Activated CD4-positive, alpha-beta T cell treated with anti-CD3 and anti-CD28 coated beads for 1 hour (primary cell): ENCODE data around the gene MYCBP2.
"Not testable (repeated sequence)": the region's sequence is repeated elsewhere in the genome, so short reads cannot be mapped to it uniquely, and the experiment has no call there.

Experiments used
- DNase-seq: peaks from one replicate; pipeline ENCODE4 v3.0.0-alpha.2; 2020

The MYCBP2 gene

GRCh38 chr13:77289851-77290250 is 37.0 kb downstream of the MYCBP2 start:
- no peak for DNase-seq

- not testable (repeated sequence) for DNase-seq
Measured at GRCh38 chr13:77285632-77286031, 41.3 kb downstream of the MYCBP2 start.

GRCh38 chr13:77285098-77285497 is 41.8 kb downstream of the MYCBP2 start:
- DNase-seq, result no peak

GRCh38 chr13:77274126-77274525 is 52.8 kb downstream of the MYCBP2 start:
- no peak for DNase-seq

- no peak for DNase-seq
Measured at GRCh38 chr13:77269141-77269540, 57.8 kb downstream of the MYCBP2 start.

DNA sequence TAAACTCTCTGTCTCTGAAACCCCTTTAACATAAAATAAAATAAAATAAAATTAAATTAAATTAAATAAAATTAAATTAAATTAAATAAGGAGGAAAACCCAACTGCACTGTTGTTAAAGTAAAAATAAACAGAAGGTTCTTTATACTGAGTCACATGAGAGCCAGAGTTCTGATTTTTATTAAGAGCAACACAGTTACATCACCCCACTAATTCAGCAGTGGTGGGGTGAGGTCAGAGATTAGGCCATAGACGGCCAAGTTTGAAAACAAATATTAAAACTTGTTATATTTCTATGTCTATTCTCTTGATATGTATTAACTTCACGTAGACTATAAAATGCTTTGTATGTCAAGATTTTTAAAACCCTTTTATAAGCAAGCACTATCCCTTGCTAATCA is 59.5 kb downstream of the MYCBP2 start:
- no peak for DNase-seq

DNA sequence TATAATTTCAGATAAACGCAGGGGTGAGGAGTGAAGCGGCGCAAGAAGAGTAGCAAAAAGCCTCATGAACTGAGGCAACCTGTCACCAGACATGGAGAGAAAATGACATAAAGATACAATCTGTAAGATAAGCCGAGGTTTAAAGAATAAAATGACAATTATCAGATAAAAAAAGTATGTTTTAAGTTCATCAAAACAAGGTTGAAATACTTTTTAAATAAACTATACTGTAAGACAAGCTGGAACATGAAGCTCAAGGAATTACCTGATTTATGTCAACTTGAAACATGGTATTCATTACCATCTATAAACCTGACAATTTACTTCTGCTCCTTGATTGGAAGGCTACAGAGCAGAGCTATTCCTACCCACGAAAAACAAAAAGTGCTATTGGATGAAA is 61.6 kb downstream of the MYCBP2 start:
- no peak for DNase-seq

GRCh38 chr13:77262198-77262597 is 64.7 kb downstream of the MYCBP2 start:
- no peak for DNase-seq

- DNase-seq, result no peak
Measured at GRCh38 chr13:77250975-77251374, 75.9 kb downstream of the MYCBP2 start.

- DNase-seq, result not testable (repeated sequence)
Measured at GRCh38 chr13:77245224-77245623, 81.7 kb downstream of the MYCBP2 start.

- DNase-seq, result no peak
Measured at GRCh38 chr13:77239312-77239711, 87.6 kb downstream of the MYCBP2 start.

DNA sequence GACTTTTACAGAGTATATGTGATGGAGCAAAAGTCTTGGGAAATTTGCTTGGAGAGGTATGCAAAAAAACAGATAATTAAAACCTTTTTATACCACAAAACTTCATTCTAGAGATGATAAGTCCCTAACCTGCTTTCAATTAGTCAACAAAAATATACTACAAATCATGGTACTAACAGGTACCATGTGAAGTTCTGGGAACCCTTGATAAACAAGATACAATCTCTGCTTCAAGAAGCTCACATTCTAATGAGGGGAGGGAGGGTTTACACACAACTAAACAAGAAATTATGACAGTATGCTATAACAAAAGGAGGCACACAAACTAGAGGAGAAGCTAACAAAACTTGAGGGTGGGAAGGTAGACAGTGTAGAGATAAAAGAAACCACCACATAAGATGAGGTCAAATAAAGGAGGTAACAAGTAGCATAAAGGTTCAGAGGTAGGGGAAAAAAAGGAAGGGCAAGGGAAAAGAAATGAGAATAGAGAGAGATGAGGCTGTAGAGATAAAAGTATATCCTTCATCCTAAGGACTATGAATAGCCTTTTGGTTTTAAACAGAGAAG is 91.4 kb downstream of the MYCBP2 start:
- no peak for DNase-seq

DNA sequence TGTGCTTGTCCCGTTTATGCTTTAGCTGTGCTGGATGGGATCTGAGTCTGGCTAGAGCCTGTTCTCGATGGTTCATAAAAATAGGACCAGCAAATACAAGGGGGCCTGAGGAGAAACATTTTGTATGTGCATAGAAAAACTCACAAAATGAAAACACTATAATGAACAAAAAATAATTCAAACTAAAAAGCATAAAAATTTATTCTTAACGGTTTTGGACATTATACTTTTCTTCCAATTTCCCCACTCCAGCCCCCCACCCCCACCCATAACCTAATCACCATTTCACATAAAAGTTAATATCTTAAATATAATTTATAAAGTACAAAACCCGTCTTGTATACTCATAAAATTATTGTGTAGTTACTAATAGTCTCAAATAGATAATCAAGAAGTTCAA is 93.7 kb downstream of the MYCBP2 start:
- DNase-seq, result no peak

DNA sequence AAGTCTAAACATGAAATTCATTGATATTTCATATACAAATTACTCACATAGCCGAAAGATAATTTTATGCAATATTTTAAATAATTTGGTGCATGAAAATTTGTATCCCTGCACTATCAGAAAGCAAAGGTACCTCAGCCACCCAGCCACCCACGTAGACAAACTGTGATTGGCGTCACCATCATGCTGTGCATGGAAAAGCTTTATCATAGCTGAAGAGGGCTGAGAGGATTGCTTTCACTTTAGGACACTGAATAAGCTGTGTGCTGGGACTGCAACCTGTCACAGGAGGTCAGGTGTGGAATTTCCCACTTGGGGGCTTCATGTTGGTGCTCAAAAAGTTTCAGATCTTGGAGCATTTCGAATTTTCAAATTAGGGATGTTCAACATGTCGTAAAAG is 96.3 kb downstream of the MYCBP2 start:
- no peak for DNase-seq

DNA sequence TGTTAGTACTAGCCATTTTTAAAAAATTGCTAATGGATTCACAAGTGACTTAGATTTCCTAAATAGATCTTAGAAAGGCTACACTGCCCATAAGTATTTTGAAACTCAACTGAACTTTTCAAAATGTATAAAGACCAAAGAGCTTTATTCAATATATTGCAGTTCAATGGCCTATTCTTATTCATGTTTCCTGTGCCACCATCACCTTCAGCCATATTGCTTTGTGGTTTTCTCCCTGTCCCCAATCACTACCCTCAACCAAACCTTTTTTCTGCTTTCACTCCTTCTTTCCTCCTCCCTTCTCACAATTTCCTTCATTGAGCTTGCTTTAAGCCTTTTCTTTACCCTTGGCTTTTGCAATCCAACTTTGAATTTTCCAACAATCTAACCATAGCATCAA is 100.9 kb downstream of the MYCBP2 start:
- no peak for DNase-seq

- DNase-seq, result no peak
Measured at GRCh38 chr13:77222909-77223308, 104.0 kb downstream of the MYCBP2 start.

GRCh38 chr13:77222000-77222690 is 104.7 kb downstream of the MYCBP2 start:
- no peak for DNase-seq

GRCh38 chr13:77219401-77219800 is 107.5 kb downstream of the MYCBP2 start:
- no peak for DNase-seq

DNA sequence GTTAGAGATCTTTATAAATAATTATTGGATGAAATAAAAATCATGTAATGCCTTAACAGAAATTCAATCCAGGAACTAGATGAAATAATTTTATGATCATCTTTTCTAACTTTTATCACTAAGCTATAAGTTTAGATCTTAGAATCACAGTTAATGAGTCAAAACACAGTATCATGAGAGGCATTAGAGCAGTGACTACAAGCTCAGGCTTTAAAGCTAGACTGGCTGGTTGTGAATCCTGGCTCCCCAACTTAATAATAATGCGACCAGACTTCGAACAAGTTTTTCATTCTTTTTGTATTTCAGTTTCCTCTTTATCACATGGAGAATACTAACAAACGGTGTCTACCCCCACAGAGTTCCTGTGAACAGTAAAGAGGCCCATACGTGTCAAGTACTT is 108.6 kb downstream of the MYCBP2 start:
- DNase-seq, result no peak

- DNase-seq, result no peak
Measured at GRCh38 chr13:77215543-77215942, 111.4 kb downstream of the MYCBP2 start.

- DNase-seq, result no peak
Measured at GRCh38 chr13:77213644-77214043, 113.2 kb downstream of the MYCBP2 start.

- DNase-seq, result no peak
Measured at GRCh38 chr13:77207943-77208342, 119.0 kb downstream of the MYCBP2 start.

- not testable (repeated sequence) for DNase-seq
Measured at GRCh38 chr13:77198995-77199394, 127.9 kb downstream of the MYCBP2 start.

DNA sequence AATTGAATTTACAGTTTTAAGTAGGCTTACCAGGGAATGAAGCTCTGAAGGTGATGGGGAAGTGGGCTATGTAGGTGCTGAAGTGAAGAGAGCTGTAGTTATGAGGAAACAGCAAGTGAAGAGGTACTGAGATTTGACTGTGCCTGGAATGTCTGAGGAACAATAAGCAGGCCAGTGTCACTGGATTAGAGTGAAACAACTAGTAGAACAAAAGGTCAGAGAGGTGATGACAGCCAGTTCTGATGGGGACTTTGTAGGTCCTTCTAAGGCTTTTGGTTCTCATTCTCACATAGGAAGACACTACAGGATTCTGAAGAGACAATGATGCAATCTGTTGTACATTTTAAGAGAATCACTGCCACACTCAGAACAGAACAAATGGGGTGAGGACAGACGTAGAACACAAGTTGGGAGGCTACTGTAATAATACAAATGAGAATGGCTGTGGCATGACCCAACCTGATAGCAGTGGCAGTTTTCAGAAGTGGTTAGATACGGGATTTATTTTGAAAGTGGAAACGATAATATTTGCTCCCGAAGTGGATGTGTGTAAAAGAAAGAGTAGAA is 130.8 kb downstream of the MYCBP2 start:
- DNase-seq, result no peak
